ENCODE results near the gene TMEM91. TPM values are rescaled to one million over a fixed set of nuclear protein-coding genes. Genes with fewer than 3 reads are reported as not detected.
A peak's percentile ranks its signal among the peaks of the same experiment; 100 is the strongest.

TMEM91 gene
- polyA plus RNA-seq, 3 donors = 7.5 to 8.9 (median 8.7) TPM

DNA sequence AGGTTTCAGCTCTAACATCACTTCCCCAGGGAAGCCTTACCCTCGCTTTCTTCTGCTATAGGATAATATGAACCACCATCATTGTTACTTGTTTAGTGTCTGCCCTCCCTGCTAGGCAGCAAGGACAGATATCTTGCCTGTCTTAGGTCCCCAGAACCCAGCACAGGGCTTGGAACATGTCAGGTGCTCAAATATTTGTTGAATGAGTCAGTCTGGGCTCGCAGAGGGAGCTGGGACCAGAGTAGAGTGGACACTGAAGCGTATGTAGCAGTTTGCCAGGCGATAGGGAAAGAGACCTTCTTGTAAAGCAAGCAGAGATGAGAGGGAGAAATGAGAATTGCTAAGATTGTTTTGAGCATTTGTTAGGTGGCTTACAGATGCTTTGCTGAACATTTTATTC lies 33.0 kb downstream of the TMEM91 start:
- DNase-seq (ENCODE audit: low read depth in 3 of 3, low spot score in 2 of 3) = no peak

DNA sequence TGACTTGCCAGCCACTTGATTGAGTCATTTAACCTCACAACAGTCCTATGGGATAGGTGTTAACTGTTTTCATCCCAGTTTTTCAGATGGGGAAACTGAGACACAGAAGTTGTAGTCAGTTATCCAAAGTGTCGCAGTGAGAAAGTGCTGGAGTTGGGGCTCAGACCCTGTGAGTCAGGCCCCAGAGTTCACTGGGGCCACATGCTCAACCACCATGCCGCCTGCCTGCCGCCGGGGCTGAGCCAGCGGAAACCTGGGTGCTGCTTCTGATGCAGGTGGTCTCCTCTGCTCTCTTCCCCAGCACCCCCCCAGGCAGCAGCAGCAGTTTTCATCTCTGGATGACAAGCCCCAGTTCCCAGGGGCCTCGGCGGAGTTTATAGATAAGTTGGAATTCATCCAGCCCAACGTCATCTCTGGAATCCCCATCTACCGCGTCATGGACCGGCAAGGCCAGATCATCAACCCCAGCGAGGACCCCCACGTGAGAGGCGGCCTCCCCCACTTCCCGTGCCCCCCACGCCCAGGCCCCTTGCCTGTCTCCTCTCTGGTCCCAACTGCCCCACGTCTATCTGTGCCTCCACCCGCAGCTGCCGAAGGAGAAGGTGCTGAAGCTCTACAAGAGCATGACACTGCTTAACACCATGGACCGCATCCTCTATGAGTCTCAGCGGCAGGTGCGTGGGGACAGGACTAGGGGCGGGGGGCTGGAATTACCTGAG lies 34.2 kb downstream of the TMEM91 start:
- DNase-seq (ENCODE audit: low read depth in 3 of 3, low spot score in 2 of 3) = no peak

DNA sequence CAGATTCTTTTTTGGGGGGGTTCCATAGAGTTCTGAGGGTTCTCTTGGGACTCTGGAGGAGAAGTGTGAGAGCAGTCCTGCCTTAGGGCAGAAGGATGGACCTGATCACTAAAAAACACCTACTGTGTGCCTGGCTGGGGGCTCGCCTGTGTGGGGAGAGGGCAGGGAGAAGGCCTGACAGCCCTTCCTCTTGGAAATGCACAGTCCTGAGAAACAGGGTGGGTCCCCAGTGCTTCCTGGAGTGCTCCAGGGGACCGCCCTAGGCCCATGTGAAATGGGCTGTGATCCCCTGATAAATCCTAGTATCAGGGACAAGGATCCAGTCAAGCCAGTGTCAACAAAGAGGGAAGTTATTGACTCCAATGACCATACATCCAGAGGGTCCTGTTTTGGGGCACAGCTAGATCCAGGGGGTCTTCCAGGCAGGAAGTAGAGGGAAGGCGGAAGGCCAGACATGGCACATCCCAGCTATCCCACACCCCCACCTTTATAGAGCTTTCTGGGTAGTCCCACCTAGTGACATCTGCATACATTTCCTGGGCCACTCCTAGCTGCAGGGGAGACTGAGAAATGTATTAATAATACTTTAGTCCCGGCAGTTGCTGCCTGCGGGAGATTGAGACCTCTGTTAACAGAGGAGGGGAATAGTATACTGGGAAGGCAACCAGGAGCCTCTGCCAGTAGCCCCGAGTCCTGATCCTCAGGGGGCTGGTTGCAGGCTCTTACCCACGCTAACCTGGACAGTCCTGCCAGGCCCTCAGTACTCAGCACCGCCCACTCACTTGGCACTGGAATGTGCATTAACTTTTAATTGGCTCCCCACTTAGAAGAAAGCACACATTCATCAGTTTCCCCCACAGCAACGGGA lies 35.0 kb downstream of the TMEM91 start:
- no peak for DNase-seq (ENCODE audit: low read depth in 3 of 3, low spot score in 2 of 3)

DNA sequence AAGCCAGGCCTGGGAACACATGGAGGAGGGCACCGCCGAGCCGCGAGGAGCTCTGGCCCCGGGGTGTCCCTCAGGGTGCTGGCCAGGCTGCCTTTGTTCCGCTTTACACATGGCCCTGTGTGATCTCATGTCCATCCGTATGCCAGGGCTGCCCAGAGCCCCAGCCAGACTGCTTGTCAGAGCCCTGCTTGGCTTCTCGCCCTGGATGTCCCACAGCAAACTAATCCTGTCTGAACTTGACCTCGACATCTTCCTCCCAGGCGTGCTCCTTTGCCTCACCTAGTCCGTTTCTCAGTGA lies 35.6 kb downstream of the TMEM91 start:
- DNase-seq (ENCODE audit: low read depth in 3 of 3, low spot score in 2 of 3) = no peak

DNA sequence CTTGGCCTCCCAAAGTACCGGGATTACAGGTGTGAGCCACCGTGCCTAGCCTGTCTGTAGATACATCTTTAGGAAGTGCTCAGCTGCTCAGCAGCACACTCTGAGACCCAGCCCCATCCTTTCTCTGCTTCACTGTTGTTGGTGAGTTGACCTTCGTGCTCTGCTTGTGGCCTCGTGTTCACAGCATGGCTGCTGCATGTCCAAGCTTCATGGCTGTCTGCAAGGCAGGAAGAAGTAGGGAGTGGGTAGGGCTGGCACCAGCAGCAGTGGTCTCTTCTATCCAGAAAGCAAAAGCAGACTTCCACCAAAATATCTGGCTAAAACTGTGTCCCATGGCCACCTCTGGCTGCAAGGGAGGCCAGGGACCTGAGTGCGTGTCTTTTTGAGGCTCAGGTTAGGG lies 36.6 kb downstream of the TMEM91 start:
- no peak for DNase-seq (ENCODE audit: low read depth in 3 of 3, low spot score in 2 of 3)

DNA sequence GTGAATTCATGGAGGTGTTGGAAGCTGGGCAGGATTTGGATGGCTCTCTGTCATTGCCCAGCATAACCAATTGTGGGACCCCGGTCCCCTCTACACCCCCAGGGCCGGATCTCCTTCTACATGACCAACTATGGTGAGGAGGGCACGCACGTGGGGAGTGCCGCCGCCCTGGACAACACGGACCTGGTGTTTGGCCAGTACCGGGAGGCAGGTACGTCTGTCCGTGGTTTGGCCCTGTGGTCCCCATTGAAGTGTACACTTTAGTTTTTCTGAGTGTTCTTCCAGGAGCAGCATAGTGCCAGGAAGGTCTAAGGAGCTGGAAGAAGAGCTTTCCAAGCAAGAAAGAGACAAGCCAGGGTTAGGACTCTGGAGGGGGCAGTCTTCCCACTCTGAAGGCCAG lies 37.6 kb downstream of the TMEM91 start:
- no peak for DNase-seq (ENCODE audit: low read depth in 3 of 3, low spot score in 2 of 3)

DNA sequence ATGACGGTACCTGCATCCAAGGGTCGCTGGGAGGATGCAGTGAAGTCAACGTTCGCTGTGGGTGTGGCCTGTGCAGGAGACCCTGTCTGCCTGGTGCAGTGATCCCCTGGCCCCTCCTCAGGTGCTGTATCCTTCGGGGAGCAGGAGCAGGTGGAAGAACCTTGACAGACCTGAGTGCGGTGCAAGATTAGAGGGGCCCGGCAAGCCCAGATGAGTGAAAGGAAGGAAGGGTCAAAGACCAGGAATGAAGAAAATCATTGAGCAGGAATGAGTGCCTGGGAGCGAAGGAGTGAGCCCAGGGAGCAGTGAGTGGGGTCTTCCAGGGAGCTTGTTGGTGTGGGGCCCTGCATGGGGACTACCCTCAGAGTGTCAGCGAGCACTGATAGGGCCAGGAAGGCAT lies 38.1 kb downstream of the TMEM91 start:
- no peak for DNase-seq (ENCODE audit: low read depth in 3 of 3, low spot score in 2 of 3)

DNA sequence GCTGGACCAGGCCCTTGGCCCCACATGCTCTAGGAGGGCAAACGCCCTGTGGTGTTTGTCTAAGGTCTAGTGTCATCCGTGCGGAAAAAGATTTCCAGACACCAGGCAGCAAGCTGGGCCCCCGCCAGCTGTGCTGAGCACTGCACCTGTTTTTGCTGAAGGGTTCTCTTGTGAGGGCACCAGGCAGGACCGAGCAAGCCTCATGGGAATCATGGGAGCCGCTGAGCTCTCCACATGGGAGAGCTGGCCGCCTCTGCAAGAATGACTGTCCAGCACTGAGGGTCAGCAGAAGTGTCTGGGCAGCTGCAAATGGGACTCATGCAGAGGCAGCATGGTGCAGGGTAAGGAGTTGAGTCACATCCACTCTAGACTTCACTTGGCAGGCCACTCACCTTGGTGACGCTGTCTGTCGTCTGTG lies 38.8 kb downstream of the TMEM91 start:
- DNase-seq (ENCODE audit: low read depth in 3 of 3, low spot score in 2 of 3) = no peak

DNA sequence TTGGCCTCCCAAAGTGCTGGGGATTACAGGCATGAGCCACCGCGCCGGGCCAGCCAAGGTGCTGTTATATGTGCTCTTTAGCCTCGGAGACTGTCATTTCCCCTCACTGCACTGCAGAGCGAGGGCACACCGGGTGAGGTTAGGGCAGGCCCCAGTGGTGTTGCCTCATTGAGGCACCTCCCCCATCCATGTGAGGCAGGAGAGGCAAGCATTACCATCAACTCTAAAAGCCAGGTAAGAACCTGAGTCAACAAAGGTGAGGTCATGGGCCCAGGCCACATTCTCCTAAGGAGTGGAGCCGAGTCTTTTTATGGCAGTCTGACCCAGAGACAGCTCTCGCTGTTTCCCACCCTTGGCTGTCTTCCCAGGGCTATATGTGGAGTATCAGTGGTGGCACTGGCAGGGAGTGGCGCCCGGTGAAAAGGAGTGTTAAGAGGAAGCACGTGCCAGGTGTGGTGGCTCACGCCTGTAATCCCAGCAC lies 39.9 kb downstream of the TMEM91 start:
- no peak for DNase-seq (ENCODE audit: low read depth in 3 of 3, low spot score in 2 of 3)

DNA sequence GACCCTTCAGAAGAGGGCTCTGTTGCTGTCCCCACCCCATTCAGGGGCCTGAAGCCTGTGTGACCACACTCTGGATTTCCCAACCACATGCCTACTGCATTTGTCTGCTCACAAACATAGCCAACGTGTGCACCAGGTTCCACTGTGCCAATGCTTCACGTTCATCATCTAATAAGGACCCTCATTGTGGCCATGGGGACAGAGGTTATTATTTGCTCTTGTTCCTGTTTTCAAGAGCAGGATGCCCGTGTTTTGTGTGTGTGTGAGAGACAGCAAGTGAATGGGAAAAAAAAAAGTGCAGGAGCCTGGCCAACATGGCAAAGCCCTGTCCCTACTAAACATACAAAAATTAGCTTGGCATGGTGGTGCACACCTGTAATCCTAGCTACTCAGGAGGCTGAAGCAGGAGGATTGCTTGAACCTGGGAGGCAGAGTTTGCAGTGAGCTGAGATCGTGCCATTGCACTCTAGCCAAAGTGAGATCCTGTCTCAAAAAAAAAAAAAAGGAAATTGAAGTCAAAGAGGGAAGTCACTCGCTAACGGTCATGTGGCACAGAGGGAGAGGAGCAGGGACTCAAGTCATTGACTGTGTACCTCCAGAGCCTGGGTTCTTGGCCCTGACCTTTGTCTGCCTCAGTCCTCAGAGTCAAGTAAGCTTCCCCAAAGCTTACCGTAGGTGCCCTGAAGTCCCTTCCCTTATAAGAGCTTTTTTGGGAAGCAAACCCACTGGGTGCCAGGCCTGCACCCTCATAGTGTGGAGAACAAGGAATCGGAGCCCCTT lies 44.0 kb downstream of the TMEM91 start:
- no peak for DNase-seq (ENCODE audit: low read depth in 3 of 3, low spot score in 2 of 3)

DNA sequence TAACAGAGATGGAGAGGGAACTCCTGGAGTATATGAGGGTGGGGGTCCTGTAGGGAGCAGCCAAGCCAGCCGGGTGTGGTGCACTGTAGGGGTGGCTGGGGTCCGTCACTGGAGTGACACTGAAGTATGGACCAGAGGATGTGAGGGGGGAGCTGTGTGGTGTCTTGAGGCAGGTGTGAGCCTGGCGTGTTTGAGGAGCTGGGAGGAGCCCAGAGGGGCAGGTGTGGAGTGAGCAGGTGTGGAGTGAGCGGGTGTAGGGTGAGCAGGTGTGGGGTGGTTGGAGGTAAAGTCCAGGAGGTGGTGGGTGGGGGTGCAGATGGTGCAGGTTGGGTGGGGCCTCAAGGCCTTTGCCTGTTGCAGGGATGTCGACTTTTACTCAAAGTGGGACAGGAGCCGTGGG lies 45.0 kb downstream of the TMEM91 start:
- DNase-seq (ENCODE audit: low read depth in 3 of 3, low spot score in 2 of 3) = no peak

DNA sequence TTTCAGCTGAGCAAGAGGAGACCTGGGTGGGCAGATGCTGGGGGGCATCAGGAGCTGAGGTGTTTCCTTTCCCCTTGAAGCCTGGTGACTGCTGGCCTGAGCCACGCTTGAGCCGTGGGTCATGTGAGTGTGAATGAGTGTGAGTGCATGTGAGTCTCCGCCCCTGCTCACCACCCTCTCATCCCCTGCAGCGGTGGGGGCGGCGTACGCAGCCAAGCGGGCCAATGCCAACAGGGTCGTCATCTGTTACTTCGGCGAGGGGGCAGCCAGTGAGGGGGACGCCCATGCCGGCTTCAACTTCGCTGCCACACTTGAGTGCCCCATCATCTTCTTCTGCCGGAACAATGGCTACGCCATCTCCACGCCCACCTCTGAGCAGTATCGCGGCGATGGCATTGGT lies 45.6 kb downstream of the TMEM91 start:
- no peak for DNase-seq (ENCODE audit: low read depth in 3 of 3, low spot score in 2 of 3)

DNA sequence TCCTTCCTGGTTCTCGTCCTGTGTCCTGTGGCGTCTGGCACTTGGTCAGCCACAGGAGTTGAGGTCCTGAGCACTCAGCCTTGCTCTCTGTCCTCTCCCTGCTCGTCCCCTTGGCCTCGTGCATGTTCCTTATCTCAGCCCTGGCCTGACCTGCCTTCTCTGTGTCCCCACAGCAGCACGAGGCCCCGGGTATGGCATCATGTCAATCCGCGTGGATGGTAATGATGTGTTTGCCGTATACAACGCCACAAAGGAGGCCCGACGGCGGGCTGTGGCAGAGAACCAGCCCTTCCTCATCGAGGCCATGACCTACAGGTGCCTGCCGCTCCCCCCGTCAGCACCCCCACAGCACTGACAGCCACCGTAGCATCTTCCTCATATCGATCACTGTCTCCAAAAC lies 46.1 kb downstream of the TMEM91 start:
- DNase-seq (ENCODE audit: low read depth in 3 of 3, low spot score in 2 of 3) = no peak

DNA sequence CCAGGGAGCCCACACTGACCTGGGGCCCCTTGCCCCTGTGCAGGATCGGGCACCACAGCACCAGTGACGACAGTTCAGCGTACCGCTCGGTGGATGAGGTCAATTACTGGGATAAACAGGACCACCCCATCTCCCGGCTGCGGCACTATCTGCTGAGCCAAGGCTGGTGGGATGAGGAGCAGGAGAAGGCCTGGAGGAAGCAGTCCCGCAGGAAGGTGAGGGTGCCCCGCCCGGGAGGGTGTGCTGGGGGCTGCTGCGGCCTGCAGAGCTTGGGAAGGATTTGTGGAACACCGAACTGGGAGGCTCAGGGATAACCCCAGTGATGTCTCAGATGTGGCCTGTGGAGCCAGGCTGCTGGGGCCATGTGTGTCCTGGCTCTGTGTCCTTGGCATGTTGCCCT lies 46.6 kb downstream of the TMEM91 start:
- no peak for DNase-seq (ENCODE audit: low read depth in 3 of 3, low spot score in 2 of 3)

DNA sequence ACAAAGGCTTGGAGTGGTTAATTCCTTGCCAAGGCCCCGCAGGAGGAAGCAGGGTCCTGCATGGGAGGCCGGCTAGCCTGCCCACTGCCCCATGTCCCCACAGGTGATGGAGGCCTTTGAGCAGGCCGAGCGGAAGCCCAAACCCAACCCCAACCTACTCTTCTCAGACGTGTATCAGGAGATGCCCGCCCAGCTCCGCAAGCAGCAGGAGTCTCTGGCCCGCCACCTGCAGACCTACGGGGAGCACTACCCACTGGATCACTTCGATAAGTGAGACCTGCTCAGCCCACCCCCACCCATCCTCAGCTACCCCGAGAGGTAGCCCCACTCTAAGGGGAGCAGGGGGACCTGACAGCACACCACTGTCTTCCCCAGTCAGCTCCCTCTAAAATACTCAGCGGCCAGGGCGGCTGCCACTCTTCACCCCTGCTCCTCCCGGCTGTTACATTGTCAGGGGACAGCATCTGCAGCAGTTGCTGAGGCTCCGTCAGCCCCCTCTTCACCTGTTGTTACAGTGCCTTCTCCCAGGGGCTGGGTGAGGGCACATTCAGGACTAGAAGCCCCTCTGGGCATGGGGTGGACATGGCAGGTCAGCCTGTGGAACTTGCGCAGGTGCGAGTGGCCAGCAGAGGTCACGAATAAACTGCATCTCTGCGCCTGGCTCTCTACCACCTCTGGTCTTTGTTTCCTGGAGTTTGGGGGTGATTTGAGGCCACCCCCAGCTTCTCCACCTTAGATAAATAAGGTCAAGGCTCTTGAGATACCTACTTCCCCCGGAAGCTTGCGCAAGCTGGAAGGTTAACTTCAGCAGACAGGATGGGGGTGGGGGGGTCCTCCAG lies 48.2 kb downstream of the TMEM91 start:
- DNase-seq (ENCODE audit: low read depth in 3 of 3, low spot score in 2 of 3) = no peak

DNA sequence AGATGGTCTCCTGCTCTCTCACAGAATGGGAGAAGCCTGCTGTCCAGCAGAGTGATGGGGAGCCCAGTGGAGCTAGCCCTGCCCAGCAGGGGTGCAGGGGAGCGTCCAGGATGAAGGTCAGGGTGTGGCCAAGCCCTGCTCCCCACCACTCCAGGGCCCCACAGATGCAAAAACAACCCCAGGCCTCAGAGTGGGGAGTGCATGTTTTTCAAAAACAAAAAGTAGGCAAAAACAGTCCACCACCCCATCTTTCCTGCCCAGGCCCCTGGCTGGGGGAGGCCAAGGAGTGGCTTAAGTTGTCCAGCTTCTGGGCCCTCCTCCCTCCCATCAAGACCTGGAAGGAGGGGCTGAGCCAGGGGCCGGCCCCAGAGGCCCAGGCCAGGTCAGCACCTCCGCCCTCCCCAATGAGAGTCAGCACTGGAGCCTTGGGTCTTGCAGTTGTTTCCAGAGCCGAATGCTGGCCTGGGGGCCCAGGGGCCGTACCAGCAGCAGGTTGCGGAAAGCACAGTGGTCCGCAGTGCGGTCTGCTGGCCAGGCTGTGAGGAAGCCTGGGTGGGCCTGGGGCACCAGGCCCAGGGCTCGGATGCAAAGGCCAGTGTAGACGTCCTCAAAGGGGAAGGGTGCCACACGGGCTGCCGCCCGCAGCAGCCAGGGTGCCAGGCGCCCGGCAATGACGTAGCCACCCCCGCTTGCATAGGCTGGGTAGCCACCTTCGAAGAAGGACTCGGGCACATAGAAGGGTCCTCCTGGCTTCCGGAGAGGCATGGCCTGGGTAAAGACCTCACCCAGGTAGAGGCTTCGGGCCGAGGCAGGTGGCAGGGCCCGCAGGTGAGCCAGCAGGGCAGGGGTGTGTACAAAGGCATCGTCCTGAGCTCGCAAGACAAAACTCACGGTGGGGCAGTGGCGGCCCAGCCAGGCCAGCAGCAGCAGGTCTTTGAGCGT lies 49.1 kb downstream of the TMEM91 start:
- DNase-seq (ENCODE audit: low read depth in 3 of 3, low spot score in 2 of 3) = no peak

DNA sequence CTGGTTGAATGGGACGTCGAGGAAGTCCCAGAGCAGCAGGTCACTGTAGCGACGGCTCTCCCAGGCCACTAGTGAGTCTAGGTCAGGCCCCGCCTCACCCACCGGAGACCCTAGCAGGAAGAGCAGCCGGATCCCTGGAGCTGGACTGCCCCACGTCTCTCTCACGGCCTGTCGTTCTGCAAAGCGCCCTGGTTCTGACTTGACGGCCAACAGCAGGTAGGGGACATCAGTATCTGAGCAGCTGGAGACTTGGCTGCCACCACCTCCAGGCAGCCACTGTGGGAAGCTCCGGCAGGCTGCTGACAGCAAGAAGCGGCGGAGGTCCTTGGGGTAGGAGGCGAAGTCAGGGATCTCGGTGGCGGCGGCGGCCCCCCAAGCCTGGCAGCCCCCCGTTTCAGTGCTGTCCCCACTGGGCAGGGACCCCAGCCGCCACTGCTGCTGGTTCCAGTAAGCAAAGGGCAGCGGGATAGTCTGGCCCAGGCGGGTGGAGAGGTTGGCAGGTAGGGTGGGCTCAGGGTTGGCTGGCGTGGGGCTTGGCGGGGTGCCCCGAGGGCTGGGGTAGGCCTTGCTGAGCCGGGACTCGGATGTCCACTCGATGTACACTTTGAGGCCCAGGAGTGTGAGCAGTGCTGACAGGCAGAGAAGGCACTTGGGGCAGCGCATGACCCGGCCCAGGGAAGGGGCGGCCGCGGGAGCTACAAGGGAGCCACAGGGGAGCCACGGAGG lies 49.9 kb downstream of the TMEM91 start:
- no peak for DNase-seq (ENCODE audit: low read depth in 3 of 3, low spot score in 2 of 3)

DNA sequence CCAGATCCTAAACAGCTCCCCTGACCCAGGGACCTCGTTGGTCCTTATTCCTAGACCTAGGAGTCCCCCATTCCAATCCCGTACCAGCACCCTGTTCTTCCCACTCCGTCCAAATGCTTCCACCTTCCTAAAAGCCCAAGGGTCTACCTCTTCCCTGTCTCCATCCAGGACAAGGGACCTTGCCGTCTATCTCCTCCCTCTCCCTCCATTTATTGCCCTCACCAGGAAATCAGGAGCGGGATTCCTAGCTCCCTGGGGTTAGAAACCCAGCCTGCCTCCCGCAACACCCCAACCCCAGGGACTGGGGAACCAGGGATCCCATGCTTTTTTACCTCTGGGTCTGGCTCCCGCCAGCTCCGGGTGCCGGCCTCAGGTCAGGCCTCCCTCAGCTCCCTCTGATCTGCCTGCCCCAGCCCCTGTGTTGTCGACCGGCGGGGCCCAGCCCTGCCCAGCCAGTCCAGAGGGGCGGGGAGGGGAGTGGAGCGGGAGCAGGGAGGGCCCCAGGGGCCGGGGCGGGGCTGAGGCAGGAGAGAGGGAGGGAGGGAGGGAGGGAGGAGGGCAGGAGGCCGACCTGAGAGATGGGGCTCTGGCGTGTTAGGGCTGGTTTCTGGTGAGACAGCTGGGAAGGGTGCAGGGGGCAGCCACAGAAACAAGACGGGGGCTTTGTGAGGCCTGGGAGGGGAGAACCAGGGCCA lies 50.8 kb downstream of the TMEM91 start, which contains the start of gene B3GNT8:
B3GNT8 (minus strand) TSS at position 423 of the 695 bp plus-strand sequence. CDS start 596 bp downstream, outside the sequence.
- peak in 2 of 3 donors; percentile 49 to 60 for DNase-seq (ENCODE audit: low read depth in 3 of 3, low spot score in 2 of 3)

Data from right renal cortex interstitium (tissue), 3 donors.